ENCODE data around the gene PLCD3.

PLCD3 gene

GRCh38 chr17:45118691-45119090, 13.6 kb downstream of the PLCD3 start:
- Mint-ChIP-seq H3K36me3 (ENCODE audit: low read depth) (no peaks in the 10 kb centered on the region), H3K4me1 (peaks cover 73% of the 10 kb centered on the region), H3K4me3 (no peak overlapping the region), H3K27me3 (ENCODE audit: low read depth, poor library complexity) (no peaks in the 10 kb centered on the region), H3K27ac (no peak overlapping the region), H3K9me3 (no peaks in the 10 kb centered on the region)
- no peak for TF ChIP-seq CTCF (IDR thresholded peaks at IDR 0.05)
- no peak for DNase-seq

- Mint-ChIP-seq H3K36me3 (ENCODE audit: low read depth) (no peaks in the 10 kb centered on the region), H3K9me3 (no peaks in the 10 kb centered on the region), H3K27ac (no peak overlapping the region), H3K4me3 (no peak overlapping the region), H3K27me3 (ENCODE audit: low read depth, poor library complexity) (no peaks in the 10 kb centered on the region), H3K4me1 (peaks cover 74% of the 10 kb centered on the region)
- no peak for DNase-seq
- no peak for TF ChIP-seq CTCF (IDR thresholded peaks at IDR 0.05)
These were observed 14.3 kb downstream of the PLCD3 start for GRCh38 chr17:45117848-45118646.

GRCh38 chr17:45117334-45117733, 15.0 kb downstream of the PLCD3 start:
- no peak for TF ChIP-seq CTCF (IDR thresholded peaks at IDR 0.05)
- H3K4me3 Mint-ChIP-seq = no peak overlapping the region
- H3K27ac Mint-ChIP-seq = peak overlapping the region; percentile 69
- no peak for DNase-seq
- H3K36me3 Mint-ChIP-seq (ENCODE audit: low read depth) = no peaks in the 10 kb centered on the region
- peaks cover 69% of the 10 kb centered on the region for H3K4me1 Mint-ChIP-seq
- no peaks in the 10 kb centered on the region for H3K9me3 Mint-ChIP-seq
- H3K27me3 Mint-ChIP-seq (ENCODE audit: low read depth, poor library complexity) = no peaks in the 10 kb centered on the region

- H3K9me3 Mint-ChIP-seq = no peaks in the 10 kb centered on the region
- H3K4me1 Mint-ChIP-seq = peaks cover 69% of the 10 kb centered on the region
- H3K36me3 Mint-ChIP-seq (ENCODE audit: low read depth) = no peaks in the 10 kb centered on the region
- H3K27ac Mint-ChIP-seq = peak overlapping the region; percentile 21
- no peak for DNase-seq
- H3K27me3 Mint-ChIP-seq (ENCODE audit: low read depth, poor library complexity) = no peaks in the 10 kb centered on the region
- TF ChIP-seq CTCF (IDR thresholded peaks at IDR 0.05) = no peak
- H3K4me3 Mint-ChIP-seq = no peak overlapping the region
These were observed 15.8 kb downstream of the PLCD3 start for GRCh38 chr17:45116434-45117016.

GRCh38 chr17:45115871-45116270, 16.4 kb downstream of the PLCD3 start:
- H3K27ac Mint-ChIP-seq = peak overlapping the region; percentile 87
- DNase-seq = no peak
- H3K4me1 Mint-ChIP-seq = peaks cover 74% of the 10 kb centered on the region
- no peaks in the 10 kb centered on the region for H3K36me3 Mint-ChIP-seq (ENCODE audit: low read depth)
- no peaks in the 10 kb centered on the region for H3K9me3 Mint-ChIP-seq
- TF ChIP-seq CTCF (IDR thresholded peaks at IDR 0.05) = no peak
- peak overlapping the region; percentile 8 for H3K4me3 Mint-ChIP-seq
- no peaks in the 10 kb centered on the region for H3K27me3 Mint-ChIP-seq (ENCODE audit: low read depth, poor library complexity)

Measured in nephron progenitor cell (in vitro differentiated cells).